GM19023 (cell line): ENCODE measurements around the gene CD180.

ENCODE experiments used
- ATAC-seq: cut with Tn5 transposase; IDR thresholded peaks from one replicate; pipeline ENCODE4 v1.9.1; 2021; ENCODE audit warnings: mild to moderate bottlenecking, moderate library complexity; ENCODE audit not compliant: unreplicated experiment

Gene CD180

GRCh38 chr5:67196537-67197059, at the start of gene CD180:
CD180 (minus strand) TSS chr5:67196799; CDS start chr5:67196641, 158 bp downstream.
- no peak for ATAC-seq

DNA sequence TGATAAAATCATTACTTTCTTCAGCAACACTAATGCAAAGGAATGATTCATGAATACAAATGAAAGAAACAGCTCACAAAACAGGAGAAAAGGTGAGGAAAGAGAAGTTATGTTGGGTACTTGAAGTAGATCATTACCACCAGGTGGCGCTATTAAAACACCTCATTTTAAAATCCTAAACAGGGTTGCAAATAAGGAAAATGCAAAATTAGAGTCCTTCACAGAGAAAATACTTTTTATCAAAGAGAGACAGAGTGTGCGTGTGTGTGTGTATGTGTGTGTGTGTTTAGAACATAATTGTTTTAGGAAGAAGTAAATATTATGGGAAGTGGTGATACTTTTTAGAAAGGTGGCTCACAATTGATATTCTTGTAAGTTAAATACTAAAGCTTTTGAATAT, 49.5 kb upstream of the CD180 start:
- ATAC-seq: no peak

DNA sequence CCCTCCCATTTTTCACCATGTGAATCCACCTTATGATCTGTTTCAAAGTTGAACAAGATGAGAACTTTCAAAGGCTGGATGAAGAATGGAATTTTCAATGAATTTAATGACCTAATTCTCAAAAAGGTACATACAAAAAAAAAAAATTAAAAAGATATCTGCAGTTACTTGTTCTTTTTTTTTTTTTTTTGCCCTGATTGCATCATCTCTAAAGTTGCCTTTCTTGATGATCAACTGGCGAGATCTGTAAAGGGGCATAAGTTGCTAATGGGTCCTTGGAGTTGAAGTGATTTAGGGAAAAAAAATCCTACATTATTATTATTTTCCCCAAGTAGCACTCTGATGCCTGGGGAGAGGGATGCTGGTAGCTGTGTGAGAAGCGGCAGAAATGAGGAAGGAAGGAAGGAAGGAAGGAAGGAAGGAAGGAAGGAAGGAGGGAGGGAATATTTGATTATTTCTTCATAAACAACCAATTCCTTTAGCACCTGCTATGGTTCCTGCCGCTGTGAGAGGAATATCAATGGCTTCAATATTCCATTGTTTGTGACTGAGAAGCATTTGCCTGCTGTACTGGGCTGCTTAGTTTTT, 48.8 kb upstream of the CD180 start:
- ATAC-seq: no peak

DNA sequence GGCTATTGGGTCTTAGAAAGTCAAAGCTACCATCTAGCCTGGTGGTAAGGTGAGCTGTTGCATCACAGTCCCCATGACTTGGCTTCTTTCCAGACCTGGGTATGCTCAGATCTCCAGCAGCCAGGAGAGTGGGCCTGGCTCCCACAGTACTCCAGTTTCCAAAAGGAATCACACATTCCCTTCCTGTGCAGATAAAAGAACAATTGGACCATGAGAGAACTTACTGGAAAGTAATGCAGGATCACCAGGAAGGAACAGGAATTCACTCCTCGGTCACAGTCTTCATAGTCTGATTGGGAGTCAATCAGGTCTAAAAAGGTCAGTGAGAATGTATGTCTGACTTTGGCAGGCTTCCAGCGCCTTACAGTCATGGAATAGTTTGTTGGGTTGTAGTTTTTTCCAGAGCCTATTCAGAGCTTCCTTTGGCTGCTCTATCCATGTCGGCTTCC, 47.8 kb upstream of the CD180 start:
- no peak for ATAC-seq

DNA sequence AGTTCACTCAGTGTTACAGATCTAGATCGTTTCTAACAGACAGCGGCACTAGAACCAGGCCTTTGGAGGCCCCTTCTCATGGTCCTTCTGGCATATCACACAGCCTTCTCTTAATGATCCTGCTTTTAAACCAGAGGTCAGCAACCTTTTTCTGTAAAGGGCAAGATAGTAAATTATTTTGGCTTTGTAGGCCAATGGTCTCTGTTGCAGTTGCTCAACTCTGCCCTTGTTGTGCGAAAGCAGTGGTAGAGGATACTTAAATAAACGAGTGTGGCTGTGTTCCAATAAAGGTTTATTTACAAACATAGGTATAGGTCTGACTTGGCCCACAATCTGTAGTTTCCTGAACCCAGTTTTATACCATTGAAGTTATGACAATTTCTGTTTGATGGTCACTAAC, 47.3 kb upstream of the CD180 start:
- ATAC-seq: no peak

GRCh38 chr5:67243349-67243748, 46.8 kb upstream of the CD180 start:
- no peak for ATAC-seq

- ATAC-seq: no peak
Measured at GRCh38 chr5:67241326-67241725, 44.7 kb upstream of the CD180 start.

DNA sequence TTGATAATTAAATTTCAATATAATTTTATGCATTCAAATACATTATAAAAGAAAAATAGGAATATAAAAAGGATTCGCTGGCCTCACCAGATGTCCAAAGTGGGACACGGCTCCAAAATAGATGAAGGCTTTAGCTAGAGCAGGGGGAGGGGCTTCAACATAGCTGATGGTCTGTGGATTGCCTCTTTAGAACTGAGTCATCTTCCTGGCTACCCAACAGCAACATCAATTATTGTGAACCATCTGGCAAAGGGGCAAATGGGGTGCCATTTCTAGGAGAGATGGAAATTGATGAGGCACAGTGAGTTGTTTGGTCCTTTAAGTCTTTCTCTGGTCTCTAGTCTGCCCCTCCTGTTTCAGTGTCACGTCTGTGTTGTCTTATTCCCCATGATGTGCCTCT, 44.2 kb upstream of the CD180 start:
- no peak for ATAC-seq

GRCh38 chr5:67240065-67240464, 43.5 kb upstream of the CD180 start:
- ATAC-seq: no peak

DNA sequence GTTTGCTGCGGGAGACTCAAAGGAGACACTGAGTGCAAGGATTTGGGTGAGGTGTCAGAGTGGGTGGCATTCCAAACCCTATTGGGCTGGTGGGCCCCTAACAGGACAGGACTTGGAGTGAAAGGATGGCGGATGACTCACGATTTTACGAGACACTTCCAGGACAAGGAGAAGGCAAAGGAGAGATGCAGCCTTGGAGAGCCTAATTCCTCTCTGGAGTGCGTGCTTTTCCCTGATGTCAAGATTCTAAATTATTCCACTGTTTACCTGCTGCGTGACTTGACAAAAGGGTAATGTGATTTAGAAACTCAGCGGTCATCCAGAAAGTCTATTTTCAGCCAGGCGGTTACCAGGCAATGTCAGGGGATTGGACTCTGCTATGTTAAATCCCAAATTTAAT, 41.6 kb upstream of the CD180 start:
- ATAC-seq: no peak

DNA sequence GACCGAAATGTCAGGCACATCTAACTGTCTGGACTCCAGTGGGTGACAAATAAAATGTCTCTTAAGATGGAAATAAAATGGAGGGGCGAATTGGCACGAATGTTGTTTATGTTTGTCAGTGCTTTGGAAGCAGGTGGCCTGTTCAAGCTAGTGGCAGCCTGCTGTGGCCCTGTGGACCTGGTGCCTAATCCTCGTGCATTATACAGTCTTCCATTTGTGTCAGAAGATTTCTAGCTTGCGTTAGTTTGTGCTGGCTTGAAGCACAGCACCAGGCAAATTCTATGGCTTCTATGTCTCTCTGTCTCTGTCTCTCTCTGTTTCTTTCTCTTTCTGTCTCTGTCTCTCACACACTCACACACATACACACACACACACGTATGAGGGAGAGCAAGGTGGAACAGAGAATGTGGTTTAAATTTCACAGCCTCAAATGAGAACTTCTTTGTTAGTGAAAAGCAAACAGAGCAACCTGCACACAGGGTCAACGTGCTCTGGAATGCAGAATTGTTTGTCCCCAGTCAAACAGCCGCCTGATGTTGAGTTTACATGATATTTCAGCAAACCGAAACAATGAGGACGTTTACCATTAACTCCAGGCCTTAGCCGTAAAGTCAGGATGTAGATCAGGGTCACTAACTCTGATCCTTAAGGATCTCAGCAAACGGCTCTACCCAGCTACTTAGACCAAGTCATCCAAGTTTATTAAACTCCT, 39.0 kb upstream of the CD180 start:
- ATAC-seq: no peak

- no peak for ATAC-seq
Measured at GRCh38 chr5:67234671-67235176, 38.1 kb upstream of the CD180 start.

- no peak for ATAC-seq
Measured at GRCh38 chr5:67233075-67233474, 36.5 kb upstream of the CD180 start.

- no peak for ATAC-seq
Measured at GRCh38 chr5:67223211-67223610, 26.6 kb upstream of the CD180 start.

DNA sequence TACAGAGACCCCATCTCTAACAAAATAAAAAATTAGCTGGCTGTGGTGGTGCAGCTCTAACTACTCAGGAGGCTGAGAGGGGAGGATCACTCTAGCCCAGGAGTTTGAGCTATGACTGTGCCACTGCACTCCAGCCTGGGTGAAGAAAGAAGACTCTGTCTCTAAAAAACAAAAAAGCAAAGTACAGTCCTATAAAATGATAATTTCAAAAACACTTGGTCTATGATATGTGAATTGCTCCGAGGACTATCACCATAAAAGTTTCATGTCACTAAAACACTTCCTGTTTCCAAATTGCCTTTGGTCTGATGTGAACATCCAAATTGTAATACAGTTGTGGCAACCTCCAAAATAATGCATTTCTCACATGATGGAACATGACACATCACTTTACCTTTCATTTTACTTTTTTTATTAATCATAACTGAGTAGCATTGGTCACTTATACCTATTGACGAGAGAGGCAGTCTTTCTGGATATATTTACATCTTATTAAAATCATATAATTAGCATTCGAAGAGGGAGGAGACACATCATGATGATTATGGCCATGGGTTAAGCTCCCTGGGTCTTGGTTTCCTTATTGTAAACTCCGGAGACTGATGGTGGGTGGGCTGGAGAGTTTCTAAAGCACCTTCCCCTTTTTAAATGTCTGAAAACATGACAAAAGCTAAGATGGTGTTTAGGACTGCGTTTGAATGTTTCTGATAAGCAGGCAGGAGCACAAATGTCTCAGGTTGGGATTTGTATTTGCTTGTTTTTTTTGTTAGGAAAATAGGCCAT, 25.8 kb upstream of the CD180 start:
- ATAC-seq: peak; percentile 4

- peak; percentile 94 for ATAC-seq
Measured at GRCh38 chr5:67221487-67222242, 25.1 kb upstream of the CD180 start.

GRCh38 chr5:67216564-67216963, 20.0 kb upstream of the CD180 start:
- ATAC-seq: no peak

DNA sequence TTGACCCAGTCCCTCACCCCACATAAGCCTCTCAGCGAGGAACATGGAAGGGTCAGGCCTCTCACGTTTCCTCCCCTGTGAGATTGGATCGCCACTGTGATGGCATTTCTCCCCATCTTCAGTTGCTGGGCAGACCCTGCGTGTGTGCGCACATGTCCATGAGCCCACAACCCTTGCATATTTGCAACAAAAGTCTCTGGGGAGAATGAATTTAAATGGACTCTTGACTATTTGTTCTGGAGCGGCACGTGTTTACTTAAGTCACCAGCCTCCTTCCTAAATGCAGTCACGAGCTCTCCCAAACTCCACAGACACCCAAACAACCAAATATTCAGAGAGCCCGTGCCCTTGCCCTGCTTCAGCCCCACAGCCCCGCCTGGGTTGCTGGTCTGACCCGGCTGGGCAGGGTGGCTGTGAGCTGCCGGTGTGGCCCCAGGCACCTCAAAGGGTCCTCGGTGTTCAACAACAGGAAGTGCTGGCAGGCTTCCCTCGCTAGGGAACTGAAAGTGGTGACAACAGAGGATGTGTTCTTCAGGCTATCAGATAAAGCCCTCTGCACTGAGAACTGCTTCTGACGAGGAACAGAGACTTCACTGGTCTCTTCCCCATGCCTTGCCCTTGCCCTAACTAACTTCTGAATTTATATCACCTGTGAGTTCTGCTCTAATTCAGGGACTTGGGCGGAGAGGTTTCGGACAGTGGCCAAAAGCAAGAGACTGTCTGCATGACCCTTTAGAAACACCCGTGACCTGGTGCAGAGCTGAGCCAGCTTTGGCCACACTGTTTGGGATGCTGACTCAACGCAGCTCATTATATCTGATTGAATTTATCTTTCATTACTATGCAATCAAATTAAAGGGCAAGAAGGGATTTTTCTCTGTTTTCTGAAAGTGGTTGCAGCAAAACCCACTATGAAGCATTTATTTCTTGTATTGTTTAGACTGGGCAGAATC, 19.2 kb upstream of the CD180 start:
- ATAC-seq: peak; percentile 100

DNA sequence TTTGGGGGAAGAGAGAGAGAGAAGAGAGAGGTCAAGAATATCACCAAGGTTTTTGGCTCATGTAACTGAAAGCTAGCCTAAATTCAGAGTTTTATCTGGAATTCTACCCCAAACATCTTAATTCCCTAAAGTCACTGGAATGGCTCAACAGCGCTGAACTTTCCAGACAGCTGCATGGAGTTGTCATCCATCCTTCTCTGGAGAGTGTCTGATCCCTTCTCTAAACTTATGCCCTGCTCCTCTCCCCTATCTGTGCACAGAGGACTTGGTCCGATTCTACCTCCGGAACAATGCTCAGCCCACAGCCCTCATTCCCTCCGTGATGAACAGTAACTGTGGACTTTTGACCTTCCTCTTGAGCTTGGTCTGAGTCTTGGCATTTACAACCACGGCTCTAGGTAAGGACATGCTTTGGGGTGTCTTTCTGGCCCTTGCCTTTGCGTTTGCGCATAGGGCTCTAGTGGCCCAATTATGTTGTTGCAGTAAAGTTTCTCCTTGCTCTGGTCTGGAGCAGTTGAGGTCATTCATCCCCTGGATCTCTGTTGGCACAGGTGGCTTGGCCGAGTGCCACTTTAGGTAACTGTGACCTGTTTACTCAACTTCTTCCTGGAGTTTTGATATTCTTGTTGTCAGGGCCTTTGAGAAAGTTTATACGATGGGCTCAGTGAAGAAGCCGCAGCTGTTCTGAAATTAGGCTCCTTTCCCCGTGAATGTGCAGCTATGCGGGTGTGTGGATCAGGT, 18.3 kb upstream of the CD180 start:
- no peak for ATAC-seq
